HepG2 (cell line): ENCODE measurements around the gene KCNAB3. TPM values are rescaled to one million over a fixed set of nuclear protein-coding genes. Genes with fewer than 3 reads are reported as not detected.

ENCODE experiments used
- ATAC-seq: fragments of 200-7000 bp; cut with Tn5 transposase; 3 replicates; pipeline ENCODE4 v1.9.1; 2020; ENCODE audit warnings: mild to moderate bottlenecking, moderate library complexity
- BruUV-seq: library from RNA; stranded (reverse); fragments of 400-500 nt; replicated peaks from 2 replicates; lab custom pipeline; 2021; lab: Mats Ljungman, UMichigan
- CTCF ChIA-PET: fragments of 300-600 bp; formaldehyde crosslinking; extraction: SDS; loops from one replicate; lab custom pipeline; 2021; ENCODE audit warnings: low total read pairs, inconsistent platforms, low intra/inter-chr PET ratio; lab: Yijun Ruan, JAX
- POLR2A ChIA-PET: fragments of 350-600 bp; sonication (Branson Sonifier 250); formaldehyde crosslinking; loops from one replicate; lab custom pipeline; 2020; ENCODE audit warnings: antibody characterized with exemption, inconsistent platforms; lab: Yijun Ruan, JAX
- DNase-seq: peaks from one replicate; pipeline ENCODE4 v3.0.0-alpha.2; 2015; ENCODE audit warnings: low spot score
- FAIRE-seq: peaks from 3 replicates; lab custom pipeline; 2011; peaks lifted over from hg19 to GRCh38; lab: Jason Lieb, UNC
- H2AFZ ChIP-seq: one replicate; pipeline ENCODE4 v1.6.1; 2011; ENCODE audit warnings: low read length, inconsistent platforms
- H3K27ac ChIP-seq: fragments of 300-600 bp; 3 replicates; pipeline ENCODE4 v1.8.0; 2011; ENCODE audit warnings: mixed run types, mild to moderate bottlenecking, mixed read lengths, low read length, inconsistent platforms; ENCODE audit not compliant: insufficient read depth; ENCODE audit errors: extremely low read length
- H3K27me3 ChIP-seq, 2 experiments: fragments of 200-600 bp in 1 of 2; 2 replicates in 1 of 2; 3 replicates in 1 of 2; pipeline versions ENCODE4 v1.6.0 to v1.8.0; 2011; ENCODE audit warnings: low read length in 2 of 2, mild to moderate bottlenecking in 2 of 2, moderate library complexity in 2 of 2, inconsistent platforms in 1 of 2; ENCODE audit not compliant: insufficient read depth in 2 of 2, control insufficient read depth in 1 of 2
- H3K36me3 ChIP-seq, 2 experiments: fragments of 200-600 bp in 1 of 2; replicated peaks in 1 of 2; 2 replicates in 1 of 2; 3 replicates in 1 of 2; pipeline versions ENCODE4 v1.5.1 to v1.8.0; 2011; ENCODE audit warnings: low read length in 2 of 2, inconsistent platforms in 1 of 2; ENCODE audit not compliant: insufficient read depth in 2 of 2, control insufficient read depth in 1 of 2
- H3K4me1 ChIP-seq: 2 replicates; pipeline ENCODE4 v1.5.1; 2012; ENCODE audit warnings: low read length, inconsistent platforms; ENCODE audit not compliant: insufficient read depth
- H3K4me2 ChIP-seq: 2 replicates; pipeline ENCODE4 v1.6.0; 2011; ENCODE audit warnings: low read depth, low read length, inconsistent platforms
- H3K4me3 ChIP-seq, 3 experiments: fragments of 200-600 bp in 1 of 3; sonication (generic), shearing (Covaris generic) in 1 of 3; replicated peaks in 1 of 3; 2 replicates each; pipeline ENCODE4 v1.5.1; 2011 to 2016; ENCODE audit warnings: low read length in 3 of 3, inconsistent platforms in 2 of 3, low read depth in 2 of 3, mild to moderate bottlenecking in 2 of 3, control low read depth in 1 of 3, mixed read lengths in 1 of 3; ENCODE audit not compliant: insufficient read depth in 1 of 3
- H3K79me2 ChIP-seq: one replicate; pipeline ENCODE4 v1.6.1; 2011; ENCODE audit warnings: low read length, inconsistent platforms; ENCODE audit not compliant: insufficient read depth
- H3K9ac ChIP-seq: 2 replicates; pipeline ENCODE4 v1.6.0; 2011; ENCODE audit warnings: mild to moderate bottlenecking, low read depth, low read length, inconsistent platforms; ENCODE audit not compliant: insufficient read depth
- H3K9me3 ChIP-seq: 2 replicates; pipeline ENCODE4 v1.5.1; 2012; ENCODE audit warnings: mild to moderate bottlenecking, low read length
- H4K20me1 ChIP-seq: 2 replicates; pipeline ENCODE4 v1.6.0; 2011; ENCODE audit warnings: inconsistent platforms, mild to moderate bottlenecking, low read length, moderate library complexity; ENCODE audit not compliant: insufficient read depth
- ATF7-NPFF ChIP-seq: sonication (generic); formaldehyde crosslinking; IDR thresholded peaks from 2 replicates; pipeline ENCODE4 v1.8.1; 2023; ENCODE audit warnings: mild to moderate bottlenecking, low read depth, missing genetic modification reagents, moderate library complexity
- NR2F1 ChIP-seq, 2 experiments: fragments of 450-650 bp in 1 of 2; formaldehyde crosslinking in 1 of 2; IDR thresholded peaks; 2 replicates each; pipeline versions ENCODE4 v1.5.0 to v1.6.1; 2016 to 2020; ENCODE audit warnings: mild to moderate bottlenecking in 1 of 2, missing compliant biosample characterization in 1 of 2, missing genetic modification reagents in 1 of 2, moderate library complexity in 1 of 2
- PBX3 ChIP-seq: sonication (generic); formaldehyde crosslinking; IDR thresholded peaks from 2 replicates; pipeline ENCODE4 v1.8.1; 2023; ENCODE audit warnings: missing genetic modification reagents, inconsistent platforms, borderline replicate concordance
- RBAK ChIP-seq: sonication (generic); formaldehyde crosslinking; IDR thresholded peaks from 2 replicates; pipeline ENCODE4 v1.5.1; 2020; ENCODE audit warnings: mild to moderate bottlenecking, missing genetic modification reagents
- ZGPAT ChIP-seq: IDR thresholded peaks from 2 replicates; pipeline ENCODE4 v1.6.1; 2016; ENCODE audit warnings: mild to moderate bottlenecking
- ZNF644 ChIP-seq: IDR thresholded peaks from 2 replicates; pipeline ENCODE4 v1.6.1; 2016; ENCODE audit warnings: low read depth
- WGBS: methylation state at CpG from one replicate; pipeline ENCODE4 v1.1.6; 2017; ENCODE audit warnings: low lambda C conversion rate; 5-methylcytosine and 5-hydroxymethylcytosine counted together
- in situ Hi-C: cut with HindIII; loops from 2 replicates; pipeline ENCODE4 v1.10.0; 2017; ENCODE audit warnings: low pct_unique_long_range_greater_than_20kb; ENCODE audit not compliant: extremely low pct_ligation_motif_present
- intact Hi-C: fragments of 100-400 bp; cut with micrococcal nuclease; formaldehyde crosslinking; loops from one replicate; pipeline ENCODE4 v1.10.0; 2022; ENCODE audit not compliant: unreplicated experiment
- polyA plus RNA-seq, 8 experiments: library from polyadenylated mRNA; depleted of rRNA in 3 of 8; stranded (reverse) in 7 of 8; unstranded in 1 of 8; fragments of >200 nt; fragmentation: Illumina TruSeq in 4 of 8; extraction: Trizol in 4 of 8; gene quantifications; 2 replicates each; pipeline versions ENCODE4 v1.2.1 to v1.2.3, GENCODE V29; 2011 to 2016; ENCODE audit warnings: low read depth in 4 of 8, missing spikeins in 1 of 8, mixed read lengths in 1 of 8; ENCODE audit not compliant: insufficient read depth in 1 of 8
- total RNA-seq, 5 experiments: library from RNA; depleted of rRNA; stranded (reverse); fragments of >200 nt; fragmentation: Illumina TruSeq; extraction: Trizol; gene quantifications; 2 replicates each; pipeline ENCODE4 v1.2.3, GENCODE V29; 2016; ENCODE audit warnings: low read depth in 1 of 5

Gene KCNAB3
- total and polyA plus RNA-seq, 2 of the 13 experiments (the other 11 are each of a cell fraction or from before 2014, with no cell fraction given), result 0.29 to 0.88 TPM

- H3K4me3 ChIP-seq, result no peak overlapping the region
- H3K79me2 ChIP-seq, result no peaks in the 10 kb centered on the region
- H3K27ac ChIP-seq, result no peak overlapping the region
- no peaks in the 10 kb centered on the region; a peak in 1 of 5 replicates for H3K27me3 ChIP-seq
- DNase-seq (no peak), FAIRE-seq (no peak), ATAC-seq (no peak)
- POLR2A ChIA-PET, result no interaction called here
- H4K20me1 ChIP-seq, result no peaks in the 10 kb centered on the region
- H3K4me1 ChIP-seq, result peaks cover 13% of the 10 kb centered on the region
- CTCF ChIA-PET, result no interaction called here
- H3K36me3 ChIP-seq, result no peaks in the 10 kb centered on the region
- H3K9me3 ChIP-seq, result no peaks in the 10 kb centered on the region
- intact Hi-C loops, result loop anchor here (5.0 kb wide), 1 partner anchor 131 kb away; no protein-coding TSS in a partner anchor
- BruUV-seq, result no TSS peak
- H3K9ac ChIP-seq, result no peak overlapping the region
- WGBS, result 67% methylated on average over 9 of the region's 9 CpGs
- TF ChIP-seq RBAK (CRISPR knock-in tag), result no peak
- no peak for TF ChIP-seq PBX3 (CRISPR knock-in tag)
- TF ChIP-seq ATF7-NPFF (CRISPR knock-in tag), result no peak
- TF ChIP-seq ZNF644 (CRISPR knock-in tag), result no peak
- TF ChIP-seq ZGPAT (CRISPR knock-in tag), result no peak
- no peak for TF ChIP-seq NR2F1 (CRISPR knock-in tag; IDR thresholded peaks at IDR 0.05)
- no peak overlapping the region for H2AFZ ChIP-seq
- in situ Hi-C loops, result loop anchor here (5.0 kb wide), 2 partner anchors 76 to 131 kb away; no protein-coding TSS in a partner anchor
- no peak overlapping the region for H3K4me2 ChIP-seq
Observed at GRCh38 chr17:7911116-7911515, 18.5 kb downstream of the KCNAB3 start.
